Mammary epithelial cell (primary cell): ENCODE measurements around the gene HSDL1.
"Not testable (repeated sequence)": the region's sequence is repeated elsewhere in the genome, so short reads cannot be mapped to it uniquely, and the experiment has no call there.

ENCODE experiments used
- CTCF ChIP-seq, 2 donors: IDR thresholded peaks in 1 of 2; conservative IDR thresholded peaks in 1 of 2; 2 replicates each; pipeline ENCODE4 v1.5.1; 2011 to 2012; ENCODE audit warnings: inconsistent platforms in 2 of 2, low read length in 2 of 2, mild to moderate bottlenecking in 2 of 2, control low read depth in 1 of 2, low read depth in 1 of 2; ENCODE audit not compliant: insufficient read depth in 1 of 2; ENCODE audit errors: extremely low read depth in 1 of 2
- EZH2 ChIP-seq: IDR thresholded peaks from 2 replicates; pipeline ENCODE4 v1.6.1; 2012; ENCODE audit warnings: low read length, inconsistent platforms, borderline replicate concordance

- not testable (repeated sequence) for TF ChIP-seq CTCF (conservative IDR thresholded peaks at IDR 0.05 in 1 of 2, IDR thresholded peaks at IDR 0.05 in 1 of 2; ENCODE audit: extremely low read depth in 1 of 2, insufficient read depth in 1 of 2, low read depth in 1 of 2, low read length in 2 of 2); EZH2
These were observed 26.7 kb downstream of the HSDL1 start for GRCh38 chr16:84118315-84118714.
